Stimulated activated CD4-positive, alpha-beta T cell treated with anti-CD3 and anti-CD28 coated beads, Interleukin-4, amount 100 ng/mL, for 24 hours (primary cell): ENCODE data around the gene CCDC196.

Experiments used
- DNase-seq: peaks from one replicate; pipeline ENCODE4 v3.0.0-alpha.2; 2020

CCDC196 gene, protein sequence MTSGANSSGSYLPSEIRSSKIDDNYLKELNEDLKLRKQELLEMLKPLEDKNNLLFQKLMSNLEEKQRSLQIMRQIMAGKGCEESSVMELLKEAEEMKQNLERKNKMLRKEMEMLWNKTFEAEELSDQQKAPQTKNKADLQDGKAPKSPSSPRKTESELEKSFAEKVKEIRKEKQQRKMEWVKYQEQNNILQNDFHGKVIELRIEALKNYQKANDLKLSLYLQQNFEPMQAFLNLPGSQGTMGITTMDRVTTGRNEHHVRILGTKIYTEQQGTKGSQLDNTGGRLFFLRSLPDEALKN

DNA sequence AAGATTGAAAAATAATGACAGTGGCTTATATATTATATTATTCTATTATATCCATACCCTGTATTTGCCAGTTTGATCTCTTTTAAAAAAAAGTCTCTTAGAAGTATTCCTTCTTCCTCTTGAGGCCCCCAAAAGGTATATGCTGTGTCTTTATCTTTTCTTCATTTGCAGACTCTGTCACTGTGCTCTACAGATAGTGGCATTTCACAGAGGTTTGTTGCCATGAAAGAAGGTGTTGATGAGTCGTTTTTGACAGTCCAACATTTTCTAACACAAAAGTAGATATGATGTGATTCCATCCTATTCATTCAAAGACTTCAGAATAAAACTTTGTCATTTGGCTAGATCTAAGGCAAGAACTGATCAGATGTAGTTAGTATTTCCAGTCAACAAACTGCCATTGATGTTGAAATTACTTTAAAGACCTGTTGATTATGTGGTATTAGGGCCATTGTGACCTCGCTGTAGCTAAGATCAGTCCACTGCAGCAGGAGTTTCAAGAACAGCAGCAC, at the start of gene CCDC196:
TSS of gene CCDC196 (plus strand) at position 462 of the 512 bp plus-strand sequence. CDS start 132 bp downstream, outside the sequence.
- DNase-seq, result no peak

DNA sequence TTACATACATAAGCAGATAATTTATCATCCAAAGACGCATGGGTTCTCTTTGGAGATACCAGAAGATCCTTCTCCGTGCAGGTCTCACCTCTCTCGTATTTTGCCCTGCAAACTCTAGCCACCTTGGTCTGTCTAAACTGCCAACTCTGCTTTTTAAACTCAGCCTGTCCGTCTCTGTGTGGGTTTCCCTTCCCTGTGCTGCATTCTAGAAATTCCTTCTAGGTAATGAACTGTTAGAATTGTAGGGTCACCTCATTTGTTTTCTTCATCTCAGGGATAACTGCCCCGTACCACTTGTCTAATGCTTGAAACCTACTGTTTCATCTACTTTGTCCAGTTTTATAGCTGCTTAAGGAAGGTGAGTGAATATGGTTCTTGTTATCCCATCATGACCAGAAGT, 45.4 kb upstream of the CCDC196 start:
- no peak for DNase-seq

DNA sequence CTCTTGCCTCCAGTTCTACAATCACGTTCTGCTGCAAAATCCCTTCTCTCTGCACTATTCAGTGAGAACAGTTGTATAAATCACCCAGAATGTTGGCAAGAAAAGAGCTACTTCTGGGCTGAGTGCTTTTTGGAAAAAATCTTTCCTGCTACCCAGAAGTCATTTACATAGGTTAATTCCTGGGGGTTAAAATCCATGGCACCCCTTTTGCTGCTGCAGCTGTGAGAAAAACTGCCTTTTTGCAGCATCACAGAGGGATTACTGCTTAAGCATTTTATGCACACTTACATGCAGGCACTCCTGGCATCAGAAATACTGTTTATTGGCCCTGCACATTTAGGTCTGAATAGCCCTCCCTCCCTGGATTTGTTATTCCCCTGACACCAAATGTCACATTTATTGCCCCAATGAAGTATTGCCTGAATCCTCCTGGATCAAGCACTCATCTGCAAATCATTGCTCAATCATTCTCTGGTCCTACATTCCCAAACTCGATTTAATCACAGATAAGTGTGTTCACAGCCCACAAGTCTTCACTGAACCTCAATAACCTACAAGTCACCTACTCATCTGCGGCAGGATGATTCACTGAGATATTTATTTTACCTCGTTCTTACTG, 43.1 kb upstream of the CCDC196 start:
- DNase-seq, result no peak

DNA sequence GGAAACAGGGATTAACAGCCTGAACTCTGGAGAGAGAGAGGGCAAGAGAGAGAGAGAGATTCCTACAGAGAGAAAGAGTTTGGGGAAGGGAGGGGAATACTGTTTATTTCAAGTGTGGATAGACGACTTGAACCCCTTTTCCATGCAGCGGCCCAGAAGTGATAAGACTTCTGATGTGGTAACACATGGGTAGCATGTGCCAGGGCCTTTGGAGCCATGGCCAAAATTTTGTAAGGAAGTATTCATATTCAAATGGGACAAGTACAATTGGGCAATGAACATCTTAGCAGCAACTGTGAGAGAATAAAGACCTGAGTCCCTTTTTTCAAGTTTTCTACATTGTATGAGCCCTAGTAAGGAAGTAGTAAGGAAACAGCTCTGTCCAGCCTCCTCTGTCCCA, 42.4 kb upstream of the CCDC196 start:
- no peak for DNase-seq

DNA sequence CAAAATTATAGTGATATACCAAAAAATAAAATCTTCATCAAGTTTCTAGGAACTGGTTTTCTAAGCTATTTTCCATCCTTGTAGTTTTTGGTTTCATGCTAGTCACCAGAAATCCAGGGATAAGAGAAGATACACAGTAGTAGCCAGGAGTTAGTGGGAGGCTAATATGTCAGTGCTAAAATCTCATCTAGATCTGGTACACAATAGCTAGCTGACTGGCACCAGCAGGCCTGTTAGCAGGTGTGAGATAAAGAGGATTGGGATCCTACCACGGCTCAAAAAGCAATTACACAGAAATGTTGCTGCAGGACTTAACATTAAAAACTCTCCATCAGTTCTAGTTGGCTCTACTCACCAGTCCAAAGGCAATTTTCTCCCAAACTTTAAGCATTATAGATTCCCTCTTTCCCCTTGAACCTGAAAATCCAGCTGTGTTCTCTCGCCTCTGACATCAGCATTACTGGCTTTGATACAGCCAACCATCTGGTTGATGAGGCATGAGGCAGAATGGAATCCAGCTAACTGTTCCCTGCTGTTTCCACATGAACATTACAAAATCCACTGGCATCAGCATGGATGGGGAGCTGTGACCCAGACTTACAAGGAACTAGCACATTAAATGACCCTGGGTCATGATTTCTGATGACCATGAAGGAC, 41.8 kb upstream of the CCDC196 start:
- DNase-seq, result no peak

DNA sequence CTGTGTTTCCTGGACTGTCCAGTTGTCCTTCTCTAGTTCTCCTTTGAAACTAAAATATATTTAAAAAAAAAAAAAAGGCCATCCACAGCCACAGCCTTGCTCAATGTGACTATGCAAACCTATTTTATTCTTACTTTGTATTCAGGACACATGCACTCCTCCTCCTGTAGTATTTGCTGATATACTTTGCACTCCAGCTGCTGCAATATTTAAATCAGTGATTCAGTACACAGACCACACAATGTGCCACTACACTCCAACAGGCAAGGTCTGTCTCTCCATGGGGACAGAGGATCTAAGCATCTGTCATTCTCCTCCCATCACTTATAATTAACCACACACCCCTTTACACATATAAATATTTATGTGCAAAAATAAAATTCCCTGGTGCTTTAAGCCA, 40.2 kb upstream of the CCDC196 start:
- no peak for DNase-seq

DNA sequence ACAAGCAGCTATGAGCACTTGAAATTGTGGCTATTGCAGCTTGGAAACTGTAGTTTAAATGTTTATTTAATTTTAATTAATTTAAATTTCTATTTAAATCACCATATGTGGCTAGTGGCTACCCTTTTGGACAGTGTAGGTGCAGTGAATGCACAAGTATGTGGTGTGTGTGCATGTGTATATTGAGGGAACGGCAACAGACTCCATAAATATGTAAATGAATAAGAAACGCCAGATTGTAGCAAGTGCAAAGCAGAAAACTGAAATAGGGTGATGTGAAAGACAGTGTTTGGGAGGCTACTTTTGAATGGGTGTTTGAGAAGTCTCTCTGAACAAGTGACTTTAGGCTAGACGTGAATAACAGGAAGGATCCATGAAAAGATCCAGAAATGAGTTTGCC, 32.7 kb upstream of the CCDC196 start:
- no peak for DNase-seq

DNA sequence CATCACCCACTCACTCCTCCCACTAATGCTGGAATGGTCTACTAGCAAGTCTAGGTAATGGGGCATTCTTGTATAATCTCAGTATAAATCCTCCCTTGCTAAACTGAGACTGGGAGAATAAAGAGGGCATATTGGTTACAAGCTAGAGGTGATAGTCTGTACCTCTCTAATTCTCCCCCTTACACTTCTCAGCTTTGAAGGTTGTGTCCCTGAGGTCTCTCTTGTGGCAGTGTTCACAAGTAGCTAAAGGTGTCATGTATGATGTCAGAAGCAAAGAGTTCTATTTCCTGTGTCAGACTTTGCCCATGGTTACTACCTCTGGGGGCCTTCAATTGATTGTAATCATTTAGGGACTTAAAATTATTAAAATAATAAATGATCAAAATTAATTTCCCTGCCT, 26.6 kb upstream of the CCDC196 start:
- no peak for DNase-seq

DNA sequence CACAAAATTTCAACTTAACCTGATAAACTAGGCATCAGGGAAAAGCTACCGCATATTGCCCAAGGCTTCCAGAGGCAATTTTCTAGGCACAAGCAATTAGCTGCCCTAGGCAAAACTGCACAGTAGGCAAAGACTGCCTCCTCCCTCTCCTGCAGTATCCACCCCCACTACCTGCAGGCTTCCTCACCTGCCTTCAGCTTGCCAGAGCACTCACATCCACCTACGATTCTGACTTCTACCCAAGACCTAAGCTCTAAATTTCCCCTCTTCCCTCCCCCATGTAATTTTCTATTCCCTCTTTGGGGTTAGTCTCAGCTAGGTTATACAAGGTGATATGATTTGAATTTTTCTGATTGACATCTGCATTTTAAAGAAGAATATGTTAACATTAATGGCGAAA, 21.9 kb upstream of the CCDC196 start:
- DNase-seq, result no peak

DNA sequence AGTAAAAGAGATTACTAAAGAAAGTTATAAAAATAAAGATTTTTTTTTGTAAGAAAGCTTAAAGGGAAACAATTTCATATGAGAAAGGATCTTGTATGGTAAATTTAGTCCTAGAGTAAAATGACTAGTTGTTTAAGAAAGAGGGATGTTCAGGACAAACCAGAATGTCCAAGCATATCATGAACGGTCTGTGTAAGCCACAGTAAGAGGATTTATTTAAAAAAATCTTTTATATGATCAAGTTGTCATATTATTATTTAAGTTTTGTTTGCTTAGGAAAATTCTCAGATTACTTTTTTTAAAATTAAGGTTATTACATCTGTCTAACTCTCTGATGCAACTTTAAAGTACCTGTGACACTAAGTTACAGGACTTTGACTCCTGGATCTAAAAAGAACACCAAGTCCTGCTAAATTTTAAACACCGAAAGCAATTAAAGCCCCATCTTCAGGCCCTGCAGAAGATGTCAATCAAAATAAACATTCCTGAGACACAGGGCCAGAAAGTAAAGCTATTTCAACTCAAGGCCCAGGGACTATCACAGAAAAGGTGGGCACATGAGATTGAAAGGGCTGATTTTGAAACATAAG, 17.3 kb upstream of the CCDC196 start:
- DNase-seq, result no peak

DNA sequence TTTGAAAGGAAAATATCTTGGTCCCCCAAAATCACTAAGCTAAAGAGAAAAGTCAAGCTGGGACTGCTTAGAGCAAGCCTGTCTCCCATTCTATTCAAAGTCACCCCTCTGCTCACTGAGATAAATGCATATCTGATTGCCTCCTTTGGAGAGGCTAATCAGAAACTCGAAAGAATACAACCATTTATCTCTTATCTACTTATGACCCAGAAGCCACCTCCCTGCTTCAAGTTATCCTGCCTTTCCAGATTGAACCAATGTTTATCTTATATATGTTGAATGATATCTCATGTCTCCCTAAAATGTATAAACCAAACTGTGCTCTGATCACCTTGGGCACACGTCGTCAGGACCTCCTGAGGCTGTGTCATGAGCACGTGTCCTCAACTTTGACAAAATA, 14.6 kb upstream of the CCDC196 start:
- no peak for DNase-seq

DNA sequence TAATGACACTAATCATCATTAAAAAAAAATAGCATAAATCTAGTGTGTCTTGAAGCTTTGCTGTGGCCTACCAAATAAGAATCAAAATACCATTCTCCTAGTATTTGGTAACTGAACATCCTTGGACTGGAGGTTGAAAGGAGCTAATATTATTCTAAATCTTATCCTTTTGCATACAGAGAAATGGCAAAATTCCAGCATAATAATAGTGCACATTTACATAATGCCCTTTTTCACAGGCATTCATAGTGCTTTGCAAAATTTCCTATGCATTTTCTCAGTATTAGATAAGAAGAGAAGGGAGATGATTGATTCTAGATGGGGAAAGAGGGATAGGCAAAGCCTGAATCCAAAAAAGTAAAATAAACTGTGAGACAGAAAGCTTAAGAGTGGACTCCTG, 13.9 kb upstream of the CCDC196 start:
- no peak for DNase-seq

DNA sequence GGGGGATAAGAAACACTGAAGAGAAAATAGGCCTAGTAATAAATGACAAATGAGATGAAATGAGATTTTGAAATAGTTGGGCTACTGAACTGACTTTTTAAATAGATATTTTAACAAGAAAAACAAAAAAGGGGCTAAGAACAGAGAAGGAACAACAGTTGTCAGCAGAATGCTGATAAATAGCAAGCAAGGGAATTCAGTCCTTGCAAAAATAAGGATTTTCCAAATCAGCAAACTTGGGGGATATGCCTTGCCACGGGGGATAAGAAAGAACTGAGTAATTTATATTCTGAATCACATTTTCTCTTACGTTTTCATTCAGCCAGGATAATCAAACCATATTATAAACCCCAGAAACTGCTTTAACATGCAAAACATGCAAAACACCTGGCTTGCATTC, 12.9 kb upstream of the CCDC196 start:
- DNase-seq, result no peak

DNA sequence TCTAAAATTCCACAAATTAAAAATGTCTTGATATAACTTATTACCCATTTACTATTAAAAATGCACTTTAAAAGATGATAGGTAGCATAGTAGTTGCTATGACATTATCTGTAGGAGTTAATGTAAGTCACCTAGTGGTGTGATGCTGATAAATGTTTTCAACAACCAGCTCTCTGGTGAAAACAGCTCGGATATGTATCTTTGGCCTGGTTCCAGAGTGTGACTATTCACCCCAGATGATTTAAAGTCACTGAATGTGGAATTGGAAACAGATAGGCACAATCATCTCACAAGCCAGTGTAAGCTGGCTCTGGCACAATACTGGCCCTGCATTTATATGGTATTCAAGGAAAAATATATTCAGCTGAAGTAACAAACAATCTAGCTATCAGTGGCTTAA, 9.2 kb upstream of the CCDC196 start:
- no peak for DNase-seq

DNA sequence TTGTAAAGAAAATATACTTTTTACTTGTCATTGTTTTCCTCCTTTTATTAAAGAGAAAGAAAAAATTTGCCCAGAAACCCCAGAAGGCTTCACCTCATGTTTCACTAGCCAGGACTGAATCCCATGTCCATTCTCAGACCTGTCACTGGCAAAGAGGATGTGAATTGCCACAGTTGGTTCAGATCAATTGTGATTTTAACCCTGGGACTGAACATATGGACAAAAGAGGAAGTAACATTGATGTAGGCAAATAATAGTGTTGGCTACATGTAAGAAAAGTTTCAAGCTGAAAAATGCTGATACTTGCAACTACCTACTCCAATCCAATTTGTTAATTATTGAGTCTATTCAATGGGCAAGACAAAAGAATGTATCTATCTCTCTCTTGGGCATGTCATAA, 8.6 kb upstream of the CCDC196 start:
- no peak for DNase-seq

DNA sequence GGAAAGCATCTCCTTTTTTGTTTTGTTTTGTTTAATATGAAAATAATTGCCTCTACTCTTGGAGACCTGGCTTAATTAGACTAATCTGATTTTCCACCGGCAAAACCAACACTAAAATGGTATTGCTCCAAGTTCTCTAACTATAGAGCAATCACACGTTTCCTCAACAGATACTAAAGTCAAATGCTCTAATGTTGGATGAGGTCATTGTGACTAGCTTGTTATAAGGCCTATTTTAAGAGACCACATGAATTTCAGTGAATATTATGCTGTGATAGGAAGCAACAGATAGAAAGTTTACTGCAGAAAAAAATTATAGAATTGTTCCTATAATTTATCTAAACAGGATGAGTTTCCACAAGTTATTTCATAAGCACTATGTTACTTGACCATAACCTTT, 3.3 kb upstream of the CCDC196 start:
- DNase-seq, result no peak

DNA sequence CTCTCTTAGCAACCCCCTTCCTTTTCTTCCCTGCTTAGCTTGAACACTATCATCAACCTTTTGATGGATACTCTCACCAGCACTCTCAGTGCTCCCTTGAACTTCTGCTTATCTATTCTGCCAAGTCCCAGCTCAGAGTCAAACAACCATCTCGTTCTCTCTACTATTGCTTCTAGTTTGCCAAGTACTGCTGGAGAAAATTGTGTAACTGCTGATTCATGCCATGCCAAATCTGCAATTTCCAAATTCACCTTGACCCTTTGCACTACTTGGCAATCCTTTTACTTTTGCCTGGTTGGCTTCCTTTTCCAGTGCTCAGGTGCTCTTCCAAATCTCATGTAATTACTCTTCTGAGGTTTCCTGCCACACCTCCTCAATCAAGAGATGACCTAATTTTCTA, 2.8 kb upstream of the CCDC196 start:
- no peak for DNase-seq

DNA sequence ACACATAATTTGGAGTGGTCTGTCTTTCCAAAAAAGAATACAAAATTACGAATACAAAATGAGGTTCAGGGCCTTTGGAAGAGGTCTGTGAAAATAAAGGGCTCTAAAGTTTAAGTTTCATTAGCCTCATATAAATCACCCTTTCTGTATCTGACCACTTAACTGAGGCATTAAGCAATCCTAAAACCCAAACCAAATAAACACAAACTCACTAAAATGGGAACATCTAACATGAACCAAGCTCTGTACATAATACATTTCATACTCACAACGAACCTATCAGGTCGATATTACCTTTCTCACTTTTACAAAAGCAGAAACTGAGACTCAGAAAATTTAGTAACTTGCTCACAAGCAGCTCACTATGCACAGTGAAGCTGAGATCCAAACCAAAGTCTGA, 1.1 kb upstream of the CCDC196 start:
- DNase-seq, result no peak

DNA sequence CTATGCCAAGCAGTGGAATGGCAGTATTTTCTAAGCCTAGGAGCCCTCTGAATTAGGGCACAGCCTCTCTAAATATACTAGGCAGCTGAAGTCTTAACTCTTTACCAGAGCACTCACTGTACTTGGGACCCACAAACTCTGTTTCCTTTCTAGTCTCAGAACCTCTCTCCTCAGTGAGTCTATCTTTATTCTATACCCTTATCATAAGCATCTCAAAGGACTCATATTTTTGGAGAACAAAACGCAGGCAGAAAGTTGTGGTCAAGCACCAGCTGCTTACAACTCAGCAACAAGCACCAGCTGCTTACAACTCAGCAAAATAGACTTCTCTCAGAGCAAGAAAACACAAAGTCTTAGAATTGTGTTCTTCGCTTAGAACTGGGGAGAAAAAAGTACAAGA, 993 bp downstream of the CCDC196 start:
- DNase-seq, result no peak

DNA sequence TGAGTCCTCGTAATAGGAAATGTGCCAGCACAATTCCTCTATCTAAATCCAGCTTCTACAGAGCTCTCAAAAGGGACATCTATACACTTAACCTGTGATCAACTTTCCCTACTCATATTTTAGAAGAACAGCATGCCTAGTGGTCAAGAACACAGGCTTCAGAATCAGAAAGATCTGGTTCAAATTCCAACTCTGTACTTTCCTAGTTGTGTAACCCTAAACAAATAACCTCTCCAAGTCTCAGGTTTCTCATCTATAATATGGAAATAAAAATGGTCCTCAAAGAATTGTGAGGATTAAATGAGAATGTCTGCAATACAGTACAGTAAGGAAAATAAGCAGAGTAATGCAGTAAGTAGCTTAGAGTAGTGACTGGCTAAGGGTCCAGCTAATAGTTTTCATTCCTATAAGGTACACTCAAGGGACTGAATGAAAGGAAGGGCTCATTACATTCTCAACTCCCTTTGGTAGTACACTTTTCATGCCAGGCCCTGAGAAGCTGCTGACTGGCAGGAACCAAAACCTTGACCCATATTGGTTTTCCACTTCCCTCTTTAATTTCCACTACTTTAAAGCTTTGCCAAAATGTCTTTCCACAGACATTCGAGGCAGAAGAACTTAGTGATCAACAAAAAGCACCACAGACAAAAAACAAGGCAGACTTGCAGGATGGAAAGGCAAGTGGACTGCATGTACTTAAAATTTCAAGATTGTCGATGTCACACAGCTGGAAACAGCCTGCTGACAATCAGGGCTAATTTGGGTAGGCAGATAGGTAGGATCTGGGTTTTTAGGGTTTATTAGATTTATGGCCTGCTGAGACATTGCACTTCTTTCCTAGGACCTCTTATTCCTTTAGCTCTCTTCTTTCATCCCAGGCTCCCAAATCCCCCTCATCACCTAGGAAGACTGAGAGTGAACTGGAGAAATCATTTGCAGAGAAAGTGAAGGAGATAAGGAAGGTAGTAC, 4.3 kb downstream of the CCDC196 start:
- no peak for DNase-seq

DNA sequence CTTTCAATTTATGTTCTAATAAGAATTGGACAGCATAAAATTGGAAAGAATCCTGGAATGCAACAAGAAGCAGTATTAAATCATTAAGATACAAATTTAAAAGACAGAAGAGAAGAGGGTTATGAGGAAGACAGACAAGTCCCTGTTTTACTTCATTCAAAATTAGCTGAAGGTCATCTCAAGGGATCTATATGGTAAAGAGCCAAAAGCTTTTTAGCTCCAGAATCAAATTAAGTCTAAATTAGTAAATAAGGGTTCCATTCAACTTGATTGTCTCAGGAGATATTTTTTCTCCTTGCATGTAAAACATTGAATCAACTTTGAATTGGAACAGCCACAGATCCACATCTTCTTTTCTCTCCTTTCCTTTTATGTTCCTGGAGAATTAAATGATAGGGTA, 7.6 kb downstream of the CCDC196 start:
- DNase-seq, result no peak

DNA sequence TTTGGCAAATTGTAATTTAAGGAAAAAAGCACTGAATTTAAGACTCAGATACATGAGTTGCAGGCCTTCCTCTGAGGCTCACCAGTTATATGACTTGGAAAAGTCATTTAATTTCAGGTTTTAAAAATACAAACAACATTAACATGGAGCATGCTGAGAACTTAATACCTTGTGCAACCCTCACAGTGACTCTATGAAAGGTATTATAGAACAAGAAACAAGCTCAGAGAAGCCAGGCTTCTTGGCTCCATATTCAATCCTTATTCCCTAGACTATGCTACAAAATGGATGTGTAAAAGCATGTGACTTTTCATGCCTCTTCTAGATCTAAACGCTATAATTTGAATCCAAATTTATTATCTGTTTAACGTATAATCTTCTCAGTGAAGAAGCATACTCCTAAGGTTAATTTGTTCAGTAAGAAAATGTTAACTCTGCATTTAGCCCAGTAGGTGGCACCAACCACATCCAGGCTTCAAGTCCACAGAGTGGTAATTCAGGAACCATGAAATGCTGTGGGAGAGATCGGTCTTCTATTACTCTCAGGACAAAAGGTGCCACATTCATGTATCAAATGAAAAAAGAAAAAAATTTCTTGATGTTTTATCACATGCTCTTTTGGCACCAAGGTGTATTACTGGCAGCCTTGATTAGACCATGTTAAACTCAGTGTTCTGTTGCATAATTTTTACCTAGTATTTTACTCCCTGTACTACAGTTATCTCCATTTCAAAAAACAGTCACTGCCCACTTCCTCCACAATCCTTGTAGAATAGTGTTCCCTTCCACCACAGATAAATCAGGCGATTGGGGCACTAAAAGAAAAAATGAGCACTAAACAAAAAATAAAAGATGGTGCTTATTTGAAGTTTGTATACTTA, 9.3 kb downstream of the CCDC196 start:
- DNase-seq, result peak; percentile 45
